Measurements from ENCODE around the gene CHCT1.

CHCT1 gene

DNA sequence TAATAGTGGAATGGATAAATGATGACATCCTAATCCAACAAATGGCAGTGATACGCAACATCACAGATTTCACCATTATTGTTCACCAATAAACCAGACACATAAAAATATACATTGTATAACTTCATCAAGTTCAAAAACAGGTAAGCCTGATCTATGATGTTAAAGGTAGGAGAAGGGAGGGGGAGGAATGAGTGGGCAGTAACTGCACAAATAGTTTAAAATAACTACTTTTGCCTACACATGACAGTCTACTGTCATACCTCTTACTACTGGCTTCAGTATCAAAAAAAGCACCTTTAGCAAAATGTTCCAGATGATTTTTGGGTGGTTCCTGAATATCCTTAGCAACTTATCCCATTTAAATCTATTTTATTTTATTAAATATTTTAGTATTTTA, 28.8 kb downstream of the CHCT1 start:
- TF ChIP-seq, protein P1, sequence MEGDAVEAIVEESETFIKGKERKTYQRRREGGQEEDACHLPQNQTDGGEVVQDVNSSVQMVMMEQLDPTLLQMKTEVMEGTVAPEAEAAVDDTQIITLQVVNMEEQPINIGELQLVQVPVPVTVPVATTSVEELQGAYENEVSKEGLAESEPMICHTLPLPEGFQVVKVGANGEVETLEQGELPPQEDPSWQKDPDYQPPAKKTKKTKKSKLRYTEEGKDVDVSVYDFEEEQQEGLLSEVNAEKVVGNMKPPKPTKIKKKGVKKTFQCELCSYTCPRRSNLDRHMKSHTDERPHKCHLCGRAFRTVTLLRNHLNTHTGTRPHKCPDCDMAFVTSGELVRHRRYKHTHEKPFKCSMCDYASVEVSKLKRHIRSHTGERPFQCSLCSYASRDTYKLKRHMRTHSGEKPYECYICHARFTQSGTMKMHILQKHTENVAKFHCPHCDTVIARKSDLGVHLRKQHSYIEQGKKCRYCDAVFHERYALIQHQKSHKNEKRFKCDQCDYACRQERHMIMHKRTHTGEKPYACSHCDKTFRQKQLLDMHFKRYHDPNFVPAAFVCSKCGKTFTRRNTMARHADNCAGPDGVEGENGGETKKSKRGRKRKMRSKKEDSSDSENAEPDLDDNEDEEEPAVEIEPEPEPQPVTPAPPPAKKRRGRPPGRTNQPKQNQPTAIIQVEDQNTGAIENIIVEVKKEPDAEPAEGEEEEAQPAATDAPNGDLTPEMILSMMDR (IDR thresholded peaks at IDR 0.05), result no peak

GRCh38 chr17:60451965-60452364, 29.7 kb downstream of the CHCT1 start:
- TF ChIP-seq, protein P1 (IDR thresholded peaks at IDR 0.05), result no peak

- TF ChIP-seq, protein P1 (IDR thresholded peaks at IDR 0.05), result no peak
Measured at GRCh38 chr17:60455378-60455777, 33.1 kb downstream of the CHCT1 start.

GRCh38 chr17:60457148-60457547, 34.9 kb downstream of the CHCT1 start:
- TF ChIP-seq, protein P1 (IDR thresholded peaks at IDR 0.05), result no peak

DNA sequence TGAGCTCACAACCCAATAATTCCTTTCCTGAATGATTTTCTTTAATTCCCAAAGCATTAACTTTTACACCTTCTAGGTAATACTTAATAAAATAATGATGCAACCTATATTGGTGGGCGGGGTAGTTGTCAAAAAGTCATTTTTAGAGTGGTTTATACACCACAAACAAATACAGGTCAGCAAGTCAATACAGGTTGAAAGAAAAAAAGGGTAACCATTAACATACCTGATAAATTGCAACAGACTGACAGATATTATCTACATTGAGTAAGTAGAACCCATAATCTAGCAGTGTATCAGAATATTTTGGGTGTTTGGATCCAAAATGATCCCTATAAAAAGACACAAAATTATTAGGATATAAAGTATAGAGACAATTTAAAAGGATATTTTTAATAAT, 39.3 kb downstream of the CHCT1 start:
- TF ChIP-seq, protein P1 (IDR thresholded peaks at IDR 0.05), result no peak

DNA sequence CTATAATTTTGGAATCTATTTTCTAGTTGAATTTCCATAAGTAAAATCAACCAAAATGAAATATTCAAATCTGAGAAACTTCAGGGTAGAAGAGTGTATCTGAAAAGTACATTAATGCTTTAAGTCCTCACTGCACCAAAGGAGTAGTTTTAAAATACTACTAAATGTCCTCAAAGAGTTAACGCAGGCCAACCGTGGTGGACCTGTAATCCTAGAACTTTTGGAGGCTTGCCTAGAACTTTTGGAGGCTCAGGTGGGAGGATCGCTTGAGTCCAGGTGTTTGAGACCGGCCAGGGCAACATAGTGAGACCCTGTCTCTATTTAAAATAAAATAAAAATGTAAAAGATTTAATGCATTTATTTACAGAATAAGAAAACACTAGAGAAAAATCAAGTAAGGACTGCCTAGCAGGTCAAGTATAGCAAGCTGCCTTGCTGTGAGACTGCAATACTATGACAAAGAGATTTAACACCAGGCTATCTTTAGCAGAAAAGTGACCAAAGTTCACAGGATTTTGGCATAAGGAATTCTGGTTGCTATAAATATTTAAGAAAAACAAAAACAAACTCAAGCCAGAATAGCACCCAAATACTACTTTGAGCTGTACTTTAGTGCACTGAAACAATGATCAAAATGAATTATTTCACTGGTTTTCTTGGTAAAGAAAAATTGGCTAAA, 41.0 kb downstream of the CHCT1 start:
- TF ChIP-seq, protein P1 (IDR thresholded peaks at IDR 0.05), result no peak

- TF ChIP-seq, protein P1 (IDR thresholded peaks at IDR 0.05), result no peak
Measured at GRCh38 chr17:60464343-60464742, 42.1 kb downstream of the CHCT1 start.

DNA sequence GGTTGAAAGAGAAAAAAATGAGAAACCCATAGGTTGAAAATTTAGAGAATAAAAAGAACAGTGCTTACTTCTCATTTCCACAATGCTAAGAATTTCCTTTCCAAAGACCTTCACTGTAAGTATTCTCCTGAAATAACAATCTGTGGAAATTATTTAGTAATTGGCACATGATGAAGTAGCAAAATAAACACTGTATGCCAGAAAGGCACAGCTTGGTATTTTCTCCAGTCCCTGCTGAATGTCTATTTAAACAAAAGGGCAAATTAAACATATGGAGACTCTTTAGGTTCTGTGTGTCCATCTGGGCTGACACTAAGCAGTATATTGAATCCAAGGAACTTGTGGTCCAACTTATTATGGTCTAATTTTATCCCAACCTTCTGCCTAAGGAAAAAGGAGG, 46.1 kb downstream of the CHCT1 start:
- TF ChIP-seq, protein P1 (IDR thresholded peaks at IDR 0.05), result no peak

All from LNCAP (cell line).